HepG2 (cell line): Measurements from ENCODE around the gene HIRA. TPM values are rescaled to one million over a fixed set of nuclear protein-coding genes. Genes with fewer than 3 reads are reported as not detected.

Experiments
- CAMTA2 ChIP-seq: sonication (generic); formaldehyde crosslinking; IDR thresholded peaks from 2 replicates; pipeline ENCODE4 v1.4.0; 2020; ENCODE audit warnings: mild to moderate bottlenecking, missing genetic modification reagents, borderline replicate concordance
- FOXC1 ChIP-seq: sonication (generic); formaldehyde crosslinking; IDR thresholded peaks from 2 replicates; pipeline ENCODE4 v1.8.0; 2022; ENCODE audit warnings: mild to moderate bottlenecking, missing genetic modification reagents, borderline replicate concordance
- HDAC2 ChIP-seq: sonication (generic); formaldehyde crosslinking; IDR thresholded peaks from 2 replicates; pipeline ENCODE4 v1.4.0; 2020; ENCODE audit warnings: missing genetic modification reagents
- KLF13 ChIP-seq: sonication (generic); formaldehyde crosslinking; IDR thresholded peaks from 2 replicates; pipeline ENCODE4 v1.4.0; 2020; ENCODE audit warnings: mild to moderate bottlenecking, missing genetic modification reagents
- MYNN ChIP-seq: sonication (generic); formaldehyde crosslinking; IDR thresholded peaks from 2 replicates; pipeline ENCODE4 v1.4.0; 2020; ENCODE audit warnings: mild to moderate bottlenecking, low read depth, missing genetic modification reagents
- POLR2A ChIP-seq, 2 experiments: IDR thresholded peaks; 2 replicates each; pipeline ENCODE4 v1.6.1; 2011; ENCODE audit warnings: low read depth in 2 of 2, low read length in 2 of 2, mild to moderate bottlenecking in 1 of 2, moderate library complexity in 1 of 2; ENCODE audit not compliant: insufficient read depth in 1 of 2
- RFX1 ChIP-seq: fragments of 450-650 bp; IDR thresholded peaks from 2 replicates; pipeline ENCODE4 v1.6.1; 2017
- SAFB2 ChIP-seq: sonication (generic); formaldehyde crosslinking; IDR thresholded peaks from 2 replicates; pipeline ENCODE4 v1.5.1; 2020; ENCODE audit warnings: missing genetic modification reagents, low read depth, mild to moderate bottlenecking, borderline replicate concordance
- SAP130 ChIP-seq: IDR thresholded peaks from 2 replicates; pipeline ENCODE4 v1.6.1; 2016; ENCODE audit warnings: low read depth
- SIN3B ChIP-seq: fragments of 150-350 bp; IDR thresholded peaks from 2 replicates; pipeline ENCODE4 v1.6.1; 2014; ENCODE audit warnings: low read length
- TCF12 ChIP-seq, 2 experiments: fragments of 450-650 bp in 1 of 2; sonication (generic) in 1 of 2; formaldehyde crosslinking in 1 of 2; IDR thresholded peaks; 2 replicates each; pipeline versions ENCODE4 v1.6.1 to v1.8.0; 2017 to 2022; ENCODE audit warnings: antibody characterized with exemption in 1 of 2, mild to moderate bottlenecking in 1 of 2, missing genetic modification reagents in 1 of 2, moderate library complexity in 1 of 2
- U2AF1 ChIP-seq: fragments of 200-400 bp; formaldehyde crosslinking; optimal IDR thresholded peaks from 2 replicates; pipeline ENCODE3; 2017; ENCODE audit warnings: mild to moderate bottlenecking, low read depth, low read length
- ZFP37 ChIP-seq: sonication (generic); formaldehyde crosslinking; IDR thresholded peaks from 2 replicates; pipeline ENCODE4 v1.4.0; 2020; ENCODE audit warnings: missing genetic modification reagents, borderline replicate concordance
- ZNF143 ChIP-seq: sonication (generic); formaldehyde crosslinking; IDR thresholded peaks from 2 replicates; pipeline ENCODE4 v1.4.0; 2020; ENCODE audit warnings: missing genetic modification reagents
- ZNF263 ChIP-seq: sonication (generic); formaldehyde crosslinking; IDR thresholded peaks from 2 replicates; pipeline ENCODE4 v1.4.0; 2020; ENCODE audit warnings: missing genetic modification reagents
- ZNF30 ChIP-seq: sonication (generic); formaldehyde crosslinking; IDR thresholded peaks from 2 replicates; pipeline ENCODE4 v1.5.0; 2020; ENCODE audit warnings: mild to moderate bottlenecking, missing genetic modification reagents
- ZNF343 ChIP-seq: sonication (generic); formaldehyde crosslinking; IDR thresholded peaks from 2 replicates; pipeline ENCODE4 v1.4.0; 2020; ENCODE audit warnings: mild to moderate bottlenecking, missing genetic modification reagents
- ZNF598 ChIP-seq: sonication (generic); formaldehyde crosslinking; IDR thresholded peaks from 2 replicates; pipeline ENCODE4 v1.5.1; 2020; ENCODE audit warnings: mild to moderate bottlenecking, missing genetic modification reagents, borderline replicate concordance
- ZNF619 ChIP-seq: sonication (generic); formaldehyde crosslinking; IDR thresholded peaks from 2 replicates; pipeline ENCODE4 v1.4.0; 2020; ENCODE audit warnings: mild to moderate bottlenecking, missing genetic modification reagents
- ZNF720 ChIP-seq: sonication (generic); formaldehyde crosslinking; IDR thresholded peaks from 2 replicates; pipeline ENCODE4 v1.4.0; 2020; ENCODE audit warnings: missing genetic modification reagents
- polyA plus RNA-seq, 8 experiments: library from polyadenylated mRNA; depleted of rRNA in 3 of 8; stranded (reverse) in 7 of 8; unstranded in 1 of 8; fragments of >200 nt; fragmentation: Illumina TruSeq in 4 of 8; extraction: Trizol in 4 of 8; gene quantifications; 2 replicates each; pipeline versions ENCODE4 v1.2.1 to v1.2.3, GENCODE V29; 2011 to 2016; ENCODE audit warnings: low read depth in 4 of 8, missing spikeins in 1 of 8, mixed read lengths in 1 of 8; ENCODE audit not compliant: insufficient read depth in 1 of 8
- total RNA-seq, 5 experiments: library from RNA; depleted of rRNA; stranded (reverse); fragments of >200 nt; fragmentation: Illumina TruSeq; extraction: Trizol; gene quantifications; 2 replicates each; pipeline ENCODE4 v1.2.3, GENCODE V29; 2016; ENCODE audit warnings: low read depth in 1 of 5
- TF ChIP-seq, protein P1 (sequence below): sonication (generic); IDR thresholded peaks from 2 replicates; pipeline ENCODE4 v1.6.1; 2016; ENCODE audit warnings: low read depth, borderline replicate concordance
- TF ChIP-seq, protein P2 (sequence below): IDR thresholded peaks from 2 replicates; pipeline ENCODE4 v1.6.1; 2012; ENCODE audit warnings: low read depth, low read length, improper control_type of control experiment
- TF ChIP-seq, protein P3 (sequence below): IDR thresholded peaks from 2 replicates; pipeline ENCODE4 v1.6.1; 2016; ENCODE audit warnings: low read depth, control low read depth
- TF ChIP-seq, protein P4 (sequence below): sonication (generic); formaldehyde crosslinking; IDR thresholded peaks from 2 replicates; pipeline ENCODE4 v1.5.0; 2020; ENCODE audit warnings: missing genetic modification reagents
- TF ChIP-seq, protein P5 (sequence below): sonication (generic); formaldehyde crosslinking; IDR thresholded peaks from 2 replicates; pipeline ENCODE4 v1.9.0; 2021; ENCODE audit warnings: missing genetic modification reagents, borderline replicate concordance

HIRA gene
- total and polyA plus RNA-seq, 2 of the 13 experiments (the other 11 are each of a cell fraction or from before 2014, with no cell fraction given), result 21.5 to 29.2 TPM

DNA sequence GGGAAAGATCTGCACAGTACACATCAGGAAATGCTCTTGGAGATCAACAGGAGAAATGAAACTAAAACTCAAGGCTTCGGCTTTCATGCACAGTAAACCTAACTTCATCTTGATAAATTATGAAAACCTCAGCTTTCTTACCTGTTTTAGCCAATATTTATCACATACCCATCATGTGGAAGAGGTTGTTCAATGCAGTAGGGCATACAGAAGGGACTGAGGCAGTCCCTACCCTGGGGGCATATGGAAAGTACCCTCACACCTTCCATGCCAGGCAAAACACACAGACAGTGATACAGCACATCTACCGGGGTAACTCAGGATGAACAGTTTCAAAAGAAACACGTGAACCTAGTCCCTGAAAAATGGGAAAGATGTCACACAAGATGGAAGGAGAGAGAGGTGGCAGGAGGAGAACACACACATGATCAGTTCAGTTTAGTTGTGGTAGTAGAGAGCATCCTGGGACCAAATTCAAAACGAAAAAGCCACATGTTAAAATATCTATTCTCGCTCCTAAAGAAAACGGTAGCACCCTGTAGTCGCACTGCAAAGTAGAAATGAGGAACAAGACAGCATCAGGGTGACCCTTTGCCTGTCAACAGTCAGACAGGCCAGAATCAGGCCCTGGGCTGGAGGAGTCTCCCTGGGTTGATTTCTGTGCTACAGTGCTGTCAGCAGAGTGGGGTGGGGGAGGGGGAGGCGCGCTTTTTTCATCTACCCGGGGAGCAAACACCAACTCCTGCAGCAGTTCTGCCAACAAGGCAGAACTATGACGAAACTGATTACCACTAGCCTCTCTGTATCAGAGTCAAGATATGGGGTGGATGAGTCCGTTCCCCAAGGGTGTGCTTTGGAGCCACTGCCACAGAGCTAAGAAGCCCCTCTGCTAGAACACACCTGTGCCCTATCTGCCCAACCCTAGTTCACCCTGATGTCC, 1.3 kb downstream of the HIRA start (continued):
- TF ChIP-seq ZFP37 (CRISPR knock-in tag), result no peak
- no peak for TF ChIP-seq ZNF143 (CRISPR knock-in tag)
- TF ChIP-seq SIN3B, result no peak
- no peak for TF ChIP-seq ZNF30 (CRISPR knock-in tag)
- TF ChIP-seq, protein P1, sequence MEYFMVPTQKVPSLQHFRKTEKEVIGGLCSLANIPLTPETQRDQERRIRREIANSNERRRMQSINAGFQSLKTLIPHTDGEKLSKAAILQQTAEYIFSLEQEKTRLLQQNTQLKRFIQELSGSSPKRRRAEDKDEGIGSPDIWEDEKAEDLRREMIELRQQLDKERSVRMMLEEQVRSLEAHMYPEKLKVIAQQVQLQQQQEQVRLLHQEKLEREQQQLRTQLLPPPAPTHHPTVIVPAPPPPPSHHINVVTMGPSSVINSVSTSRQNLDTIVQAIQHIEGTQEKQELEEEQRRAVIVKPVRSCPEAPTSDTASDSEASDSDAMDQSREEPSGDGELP, result no peak
- TF ChIP-seq ZNF263, result 0 out of 2 replicates have a peak, but pooled peaks have one; percentile 10
- TF ChIP-seq ZNF343, result no peak
- TF ChIP-seq SAP130 (CRISPR knock-in tag), result peak; percentile 14; the same call in 1 of the 2 replicates
- TF ChIP-seq RFX1, result no peak
- TF ChIP-seq, protein P2, sequence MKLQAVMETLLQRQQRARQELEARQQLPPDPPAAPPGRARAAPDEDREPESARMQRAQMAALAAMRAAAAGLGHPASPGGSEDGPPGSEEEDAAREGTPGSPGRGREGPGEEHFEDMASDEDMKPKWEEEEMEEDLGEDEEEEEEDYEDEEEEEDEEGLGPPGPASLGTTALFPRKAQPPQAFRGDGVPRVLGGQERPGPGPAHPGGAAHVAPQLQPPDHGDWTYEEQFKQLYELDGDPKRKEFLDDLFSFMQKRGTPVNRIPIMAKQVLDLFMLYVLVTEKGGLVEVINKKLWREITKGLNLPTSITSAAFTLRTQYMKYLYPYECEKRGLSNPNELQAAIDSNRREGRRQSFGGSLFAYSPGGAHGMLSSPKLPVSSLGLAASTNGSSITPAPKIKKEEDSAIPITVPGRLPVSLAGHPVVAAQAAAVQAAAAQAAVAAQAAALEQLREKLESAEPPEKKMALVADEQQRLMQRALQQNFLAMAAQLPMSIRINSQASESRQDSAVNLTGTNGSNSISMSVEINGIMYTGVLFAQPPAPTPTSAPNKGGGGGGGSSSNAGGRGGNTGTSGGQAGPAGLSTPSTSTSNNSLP, result no peak
- TF ChIP-seq ZNF619 (CRISPR knock-in tag), result no peak
- peak in 1 of 2 experiments; percentile 39; a peak in 2 of 4 replicates for TF ChIP-seq POLR2A (IDR thresholded peaks at IDR 0.05; ENCODE audit: insufficient read depth in 1 of 2, low read depth in 2 of 2, low read length in 2 of 2)
- TF ChIP-seq CAMTA2 (CRISPR knock-in tag), result no peak
- TF ChIP-seq ZNF598 (CRISPR knock-in tag), result no peak
- no peak for TF ChIP-seq MYNN (CRISPR knock-in tag)
- TF ChIP-seq HDAC2, result 0 out of 2 replicates have a peak, but pooled peaks have one; percentile 2
- TF ChIP-seq, protein P3, sequence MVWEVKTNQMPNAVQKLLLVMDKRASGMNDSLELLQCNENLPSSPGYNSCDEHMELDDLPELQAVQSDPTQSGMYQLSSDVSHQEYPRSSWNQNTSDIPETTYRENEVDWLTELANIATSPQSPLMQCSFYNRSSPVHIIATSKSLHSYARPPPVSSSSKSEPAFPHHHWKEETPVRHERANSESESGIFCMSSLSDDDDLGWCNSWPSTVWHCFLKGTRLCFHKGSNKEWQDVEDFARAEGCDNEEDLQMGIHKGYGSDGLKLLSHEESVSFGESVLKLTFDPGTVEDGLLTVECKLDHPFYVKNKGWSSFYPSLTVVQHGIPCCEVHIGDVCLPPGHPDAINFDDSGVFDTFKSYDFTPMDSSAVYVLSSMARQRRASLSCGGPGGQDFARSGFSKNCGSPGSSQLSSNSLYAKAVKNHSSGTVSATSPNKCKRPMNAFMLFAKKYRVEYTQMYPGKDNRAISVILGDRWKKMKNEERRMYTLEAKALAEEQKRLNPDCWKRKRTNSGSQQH (CRISPR knock-in tag), result peak; percentile 47; the same call in 1 of the 2 replicates
- no peak for TF ChIP-seq KLF13 (CRISPR knock-in tag)
- no peak for TF ChIP-seq U2AF1
- no peak for TF ChIP-seq TCF12 (IDR thresholded peaks at IDR 0.05)
- TF ChIP-seq TCF12 (CRISPR knock-in tag; IDR thresholded peaks at IDR 0.05), result no peak
- no peak for TF ChIP-seq ZNF720
- TF ChIP-seq, protein P4, sequence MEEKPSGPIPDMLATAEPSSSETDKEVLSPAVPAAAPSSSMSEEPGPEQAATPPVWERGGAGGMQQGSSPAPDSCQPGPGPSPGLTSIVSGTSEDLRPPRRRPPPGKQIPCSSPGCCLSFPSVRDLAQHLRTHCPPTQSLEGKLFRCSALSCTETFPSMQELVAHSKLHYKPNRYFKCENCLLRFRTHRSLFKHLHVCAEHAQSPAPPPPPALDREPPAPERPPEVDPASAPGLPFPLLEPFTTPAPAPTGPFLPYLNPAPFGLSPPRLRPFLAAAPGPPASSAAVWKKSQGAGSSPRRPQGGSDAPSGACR, result 0 out of 2 replicates have a peak, but pooled peaks have one; percentile 38
- TF ChIP-seq, protein P5, sequence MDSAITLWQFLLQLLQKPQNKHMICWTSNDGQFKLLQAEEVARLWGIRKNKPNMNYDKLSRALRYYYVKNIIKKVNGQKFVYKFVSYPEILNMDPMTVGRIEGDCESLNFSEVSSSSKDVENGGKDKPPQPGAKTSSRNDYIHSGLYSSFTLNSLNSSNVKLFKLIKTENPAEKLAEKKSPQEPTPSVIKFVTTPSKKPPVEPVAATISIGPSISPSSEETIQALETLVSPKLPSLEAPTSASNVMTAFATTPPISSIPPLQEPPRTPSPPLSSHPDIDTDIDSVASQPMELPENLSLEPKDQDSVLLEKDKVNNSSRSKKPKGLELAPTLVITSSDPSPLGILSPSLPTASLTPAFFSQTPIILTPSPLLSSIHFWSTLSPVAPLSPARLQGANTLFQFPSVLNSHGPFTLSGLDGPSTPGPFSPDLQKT (CRISPR knock-in tag), result no peak
- no peak for TF ChIP-seq SAFB2 (CRISPR knock-in tag)
- no peak for TF ChIP-seq FOXC1 (CRISPR knock-in tag)
